NT2/D1 (cell line): ENCODE measurements around the gene GRM2.
"Not testable (repeated sequence)": the region's sequence is repeated elsewhere in the genome, so short reads cannot be mapped to it uniquely, and the experiment has no call there.

ENCODE experiments used
- DNase-seq: peaks from one replicate; pipeline ENCODE4 v3.0.0-alpha.2; 2011; ENCODE audit warnings: low read depth, low spot score
- H3K27me3 ChIP-seq: 2 replicates; pipeline ENCODE4 v1.6.0; 2011; ENCODE audit warnings: mild to moderate bottlenecking; ENCODE audit not compliant: insufficient read length, insufficient read depth
- H3K36me3 ChIP-seq: 2 replicates; pipeline ENCODE4 v1.6.1; 2011; ENCODE audit warnings: mild to moderate bottlenecking, low read length, mixed read lengths; ENCODE audit not compliant: insufficient read depth, insufficient read length
- H3K4me1 ChIP-seq: 2 replicates; pipeline ENCODE4 v1.5.1; 2011; ENCODE audit not compliant: insufficient read depth, insufficient read length
- H3K4me3 ChIP-seq: 2 replicates; pipeline ENCODE4 v1.5.1; 2011; ENCODE audit warnings: low read depth; ENCODE audit not compliant: insufficient read length
- H3K9ac ChIP-seq: 2 replicates; pipeline ENCODE4 v1.6.0; 2011; ENCODE audit warnings: low read depth; ENCODE audit not compliant: insufficient read length
- H3K9me3 ChIP-seq: 2 replicates; pipeline ENCODE4 v1.5.1; 2011; ENCODE audit warnings: mild to moderate bottlenecking, low read length; ENCODE audit not compliant: insufficient read depth
- SUZ12 ChIP-seq: IDR thresholded peaks from 2 replicates; pipeline ENCODE4 v1.6.1; 2011; ENCODE audit not compliant: insufficient read length, insufficient read depth; ENCODE audit errors: extremely low read depth
- YY1 ChIP-seq: IDR thresholded peaks from 2 replicates; pipeline ENCODE4 v1.6.1; 2011; ENCODE audit not compliant: insufficient read length, insufficient read depth
- ZNF274 ChIP-seq: IDR thresholded peaks from 2 replicates; pipeline ENCODE4 v1.6.1; 2011; ENCODE audit warnings: mild to moderate bottlenecking, low read depth, low read length

The GRM2 gene

GRCh38 chr3:51750878-51751277 lies 44.0 kb downstream of the GRM2 start:
- TF ChIP-seq ZNF274 (no peak), YY1 (no peak), SUZ12 (no peak)
- Histone ChIP-seq H3K4me1 (no peaks in the 10 kb centered on the region), H3K27me3 (no peaks in the 10 kb centered on the region), H3K9me3 (peaks cover 47% of the 10 kb centered on the region), H3K36me3 (no peaks in the 10 kb centered on the region), H3K9ac (no peak overlapping the region), H3K4me3 (no peak overlapping the region)
- no peak for DNase-seq

- DNase-seq = no peak
- H3K4me1 ChIP-seq = no peaks in the 10 kb centered on the region
- peaks cover 47% of the 10 kb centered on the region for H3K9me3 ChIP-seq
- H3K27me3 ChIP-seq = no peaks in the 10 kb centered on the region
- no peak overlapping the region for H3K4me3 ChIP-seq
- no peak for TF ChIP-seq YY1
- TF ChIP-seq ZNF274 = no peak
- no peak for TF ChIP-seq SUZ12
- no peak overlapping the region for H3K9ac ChIP-seq
- H3K36me3 ChIP-seq = no peaks in the 10 kb centered on the region
Measured at GRCh38 chr3:51751287-51751686, 44.4 kb downstream of the GRM2 start.

- not testable (repeated sequence) for H3K9ac ChIP-seq, DNase-seq, H3K4me3 ChIP-seq
Measured at GRCh38 chr3:51753763-51754750, 47.2 kb downstream of the GRM2 start.

GRCh38 chr3:51759203-51759602 lies 52.3 kb downstream of the GRM2 start:
- DNase-seq = no peak
- Histone ChIP-seq H3K9me3 (peaks cover 49% of the 10 kb centered on the region), H3K27me3 (no peaks in the 10 kb centered on the region), H3K36me3 (no peaks in the 10 kb centered on the region), H3K9ac (no peak overlapping the region), H3K4me1 (no peaks in the 10 kb centered on the region), H3K4me3 (no peak overlapping the region)
- TF ChIP-seq YY1 (no peak), ZNF274 (no peak), SUZ12 (no peak)

More at GRCh38 chr3:51753763-51754750, 47.2 kb downstream of the GRM2 start:
- H3K36me3 ChIP-seq, H3K27me3 ChIP-seq, H3K4me1 ChIP-seq: not testable (repeated sequence)
- peaks cover 31% of the 10 kb centered on the region for H3K9me3 ChIP-seq
